Activated naive CD4-positive, alpha-beta T cell treated with anti-CD3 and anti-CD28 coated beads for 36 hours (primary cell): ENCODE measurements around the gene CACNA2D2. TPM values are rescaled to one million over a fixed set of nuclear protein-coding genes. Genes with fewer than 3 reads are reported as not detected.

ENCODE experiments used
- CTCF ChIA-PET: fragments of 350-600 bp; sonication (Branson Sonifier 250); formaldehyde crosslinking; loops from one replicate; lab custom pipeline; 2021; ENCODE audit warnings: antibody characterized with exemption; lab: Charles Lee
- DNase-seq: peaks from one replicate; pipeline ENCODE4 v3.0.0-alpha.2; 2020
- H3K27ac Mint-ChIP-seq: one replicate; pipeline ENCODE4 v1.8.0; 2021; ENCODE audit warnings: mild to moderate bottlenecking, mixed read lengths
- H3K27me3 Mint-ChIP-seq: one replicate; pipeline ENCODE4 v1.8.0; 2021; ENCODE audit warnings: low read depth, mixed read lengths
- H3K36me3 Mint-ChIP-seq: one replicate; pipeline ENCODE4 v1.8.0; 2021; ENCODE audit warnings: low read depth, mixed read lengths
- H3K4me1 Mint-ChIP-seq: one replicate; pipeline ENCODE4 v1.8.0; 2021; ENCODE audit warnings: low read depth, mixed read lengths
- H3K4me3 Mint-ChIP-seq: one replicate; pipeline ENCODE4 v1.8.0; 2021; ENCODE audit warnings: mild to moderate bottlenecking, moderate library complexity, mixed read lengths
- H3K9me3 Mint-ChIP-seq: one replicate; pipeline ENCODE4 v1.8.0; 2021; ENCODE audit warnings: mixed read lengths
- intact Hi-C: fragments of 100-400 bp; cut with micrococcal nuclease; formaldehyde crosslinking; loops from one replicate; pipeline ENCODE4 v1.15.1; 2023
- total RNA-seq, 2 experiments: library from RNA; stranded (reverse); gene quantifications; one replicate each; pipeline ENCODE4 v1.2.3, GENCODE V29; 2021

The CACNA2D2 gene
- total RNA-seq, 2 experiments from 2014 or later = 0.89 to 0.95 TPM

DNA sequence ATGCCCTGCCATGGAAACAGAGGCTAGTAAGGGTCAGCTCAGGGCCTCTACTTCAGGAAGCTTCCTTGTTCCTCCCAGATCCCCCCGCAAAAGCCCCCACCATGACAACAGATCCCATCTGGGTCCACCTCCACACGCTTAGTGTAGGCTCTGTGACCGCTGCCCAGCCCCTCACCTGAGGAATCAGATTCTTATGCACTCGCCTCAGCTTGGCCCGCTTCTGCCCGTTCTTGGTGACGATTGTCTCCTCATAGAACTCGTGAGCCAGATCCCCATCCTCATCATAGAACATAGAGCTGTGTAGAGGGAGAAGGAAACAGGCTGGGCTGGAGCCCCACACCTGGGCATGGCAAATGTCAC, 177.3 kb downstream of the CACNA2D2 start:
- peaks cover 9% of the 10 kb centered on the region for H3K36me3 Mint-ChIP-seq
- H3K27ac Mint-ChIP-seq = no peak overlapping the region
- CTCF ChIA-PET = interaction anchor here (0.8 to 5.7 kb wide), 2 partner anchors 11 to 29 kb away, joined by 3 to 31 read pairs; no protein-coding TSS in a partner anchor
- H3K4me3 Mint-ChIP-seq = peak overlapping the region; percentile 34
- H3K27me3 Mint-ChIP-seq = no peaks in the 10 kb centered on the region
- H3K4me1 Mint-ChIP-seq = peaks cover 17% of the 10 kb centered on the region
- intact Hi-C loops = no loop called here
- H3K9me3 Mint-ChIP-seq = no peaks in the 10 kb centered on the region
- DNase-seq = no peak

DNA sequence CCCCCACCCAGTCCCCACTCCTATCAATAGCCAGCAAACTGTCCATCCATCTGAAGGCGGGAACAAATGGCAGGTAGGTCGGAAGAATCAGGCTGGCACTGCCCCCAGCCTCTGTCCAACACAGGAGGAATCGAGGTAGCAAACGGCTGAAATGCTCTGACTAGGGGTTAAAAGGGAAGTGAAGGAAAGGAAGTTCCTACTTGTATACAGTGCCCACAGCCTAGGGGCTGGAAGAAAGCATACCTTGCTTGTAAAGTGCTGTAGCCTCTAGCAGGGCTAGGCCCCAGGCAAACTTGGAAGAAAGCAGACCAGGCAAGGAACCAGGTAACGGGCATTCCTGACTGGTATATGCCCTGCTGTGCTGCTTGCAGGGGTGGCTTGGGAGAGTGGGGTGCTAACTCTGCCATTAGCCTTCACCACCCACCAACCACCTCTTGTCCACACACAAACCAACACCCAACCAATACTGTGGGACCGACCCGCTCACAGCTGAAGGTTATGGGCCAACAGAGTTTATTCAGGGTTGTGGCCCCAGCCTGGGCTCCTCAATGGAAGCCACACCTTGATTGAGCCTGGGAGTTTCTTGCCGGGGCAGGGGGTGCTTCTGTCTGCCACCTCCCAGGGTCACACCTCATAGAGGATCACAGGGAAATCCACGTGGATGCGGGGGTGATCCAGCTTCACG, 177.8 kb downstream of the CACNA2D2 start:
- CTCF ChIA-PET = interaction anchor here (0.8 to 5.7 kb wide), 4 partner anchors 8 to 33 kb away, joined by 3 to 31 read pairs (median 14); partner anchors contain the start of gene IFRD2
- peaks cover 18% of the 10 kb centered on the region for H3K4me1 Mint-ChIP-seq
- intact Hi-C loops = no loop called here
- DNase-seq = no peak
- H3K36me3 Mint-ChIP-seq = peaks cover 4% of the 10 kb centered on the region
- H3K27ac Mint-ChIP-seq = no peak overlapping the region
- H3K9me3 Mint-ChIP-seq = no peaks in the 10 kb centered on the region
- no peak overlapping the region for H3K4me3 Mint-ChIP-seq
- H3K27me3 Mint-ChIP-seq = no peaks in the 10 kb centered on the region

DNA sequence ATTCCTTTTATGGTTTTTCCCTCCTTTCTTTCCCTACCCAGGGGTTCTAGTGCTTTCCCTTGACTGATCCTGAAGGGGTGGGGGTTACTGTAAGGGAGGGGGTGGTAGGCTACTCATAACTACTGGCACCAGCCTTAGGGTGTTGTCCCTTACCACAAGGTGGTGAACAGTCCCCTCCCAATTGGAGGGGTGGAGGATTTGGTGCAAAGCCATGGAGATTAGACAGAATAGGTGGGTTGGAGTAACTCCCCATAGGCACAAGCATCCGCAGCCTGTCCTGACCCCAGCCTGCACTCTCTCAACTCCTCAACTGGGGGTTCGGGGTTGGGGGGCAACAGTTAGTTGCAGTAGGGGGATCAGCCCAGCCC, 178.3 kb downstream of the CACNA2D2 start:
- intact Hi-C loops = no loop called here
- H3K9me3 Mint-ChIP-seq = no peaks in the 10 kb centered on the region
- DNase-seq = no peak
- H3K4me1 Mint-ChIP-seq = peaks cover 23% of the 10 kb centered on the region
- no peaks in the 10 kb centered on the region for H3K27me3 Mint-ChIP-seq
- no peak overlapping the region for H3K27ac Mint-ChIP-seq
- H3K4me3 Mint-ChIP-seq = no peak overlapping the region
- CTCF ChIA-PET = interaction anchor here (1.1 to 5.7 kb wide), 9 partner anchors 9 to 130 kb away, joined by 3 to 31 read pairs (median 12); partner anchors contain the start of genes HYAL3, IFRD2 and NAA80
- peaks cover 4% of the 10 kb centered on the region for H3K36me3 Mint-ChIP-seq

DNA sequence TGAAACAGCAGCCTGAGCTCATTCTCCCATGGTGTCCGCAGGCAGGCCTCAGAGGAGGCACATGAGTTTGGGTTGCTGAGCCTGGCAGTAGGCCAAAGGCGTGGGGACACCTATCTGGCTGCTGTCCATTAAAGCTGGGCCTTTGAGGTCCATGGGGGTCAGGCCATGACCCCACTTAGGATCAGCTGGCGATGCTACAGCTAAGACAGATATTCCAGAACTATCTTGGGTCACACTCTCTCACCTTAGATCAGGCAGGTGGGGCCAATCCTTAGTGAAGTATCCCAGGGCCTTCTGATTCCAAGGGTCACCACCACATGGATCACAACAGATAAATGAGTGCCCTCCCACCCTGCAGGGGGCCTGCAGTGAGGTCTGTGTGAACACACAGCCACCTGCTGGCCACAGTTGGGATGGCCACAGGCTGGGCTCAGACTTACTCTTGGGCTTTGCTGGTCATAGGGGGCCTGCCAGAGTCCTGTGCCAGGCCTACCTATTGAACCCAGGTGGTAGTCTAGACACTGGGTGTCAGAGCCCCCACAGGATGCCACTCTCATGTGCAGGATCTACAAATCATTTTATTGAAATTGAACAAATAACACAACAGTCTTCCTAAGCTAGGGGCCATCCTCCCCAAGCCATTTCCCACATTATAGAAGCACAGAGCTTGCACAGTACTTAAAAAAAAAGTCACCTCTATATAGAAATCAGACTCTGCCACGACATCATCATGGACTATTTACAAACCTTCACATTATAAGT, 178.9 kb downstream of the CACNA2D2 start:
- Mint-ChIP-seq H3K27me3 (no peaks in the 10 kb centered on the region), H3K36me3 (peaks cover 2% of the 10 kb centered on the region), H3K4me1 (peaks cover 27% of the 10 kb centered on the region), H3K9me3 (no peaks in the 10 kb centered on the region), H3K27ac (no peak overlapping the region), H3K4me3 (no peak overlapping the region)
- intact Hi-C loops = loop anchor here (1.0 to 5.0 kb wide), 2 partner anchors 50 to 132 kb away; partner anchors contain the start of gene GNAT1
- CTCF ChIA-PET = interaction anchor here (0.7 to 5.7 kb wide), 12 partner anchors 9 to 130 kb away, joined by 3 to 31 read pairs (median 4); partner anchors contain the start of genes HYAL1, HYAL3, IFRD2 and NAA80
- DNase-seq = peak; percentile 59

DNA sequence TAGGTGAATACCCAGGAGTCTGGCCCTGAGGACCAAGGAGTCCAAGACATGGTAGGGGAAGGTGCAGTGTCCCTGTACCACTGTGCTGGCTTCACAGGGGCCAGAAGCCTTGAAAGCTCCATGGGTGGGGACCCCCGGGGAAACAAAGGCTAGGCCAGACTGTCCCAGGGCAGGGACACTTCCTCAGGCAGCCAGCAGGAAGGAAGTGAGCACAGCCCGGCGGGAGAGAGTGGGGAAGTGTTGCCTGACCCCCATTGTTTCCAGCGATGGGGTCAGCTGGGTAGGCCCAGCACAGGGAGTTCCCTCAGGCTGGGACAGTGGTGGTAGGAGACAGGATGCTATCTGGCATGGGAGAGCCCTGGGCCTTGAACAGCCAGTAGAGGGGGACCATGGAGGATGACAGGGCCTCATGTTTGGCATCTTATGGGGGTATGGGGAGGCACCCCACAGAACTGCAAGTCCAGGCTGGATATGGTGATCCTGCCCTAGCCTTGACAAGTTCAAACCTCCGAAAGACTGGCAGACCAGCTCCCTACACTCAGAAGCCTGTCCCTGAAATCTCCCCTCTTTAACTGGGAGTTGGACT, 179.7 kb downstream of the CACNA2D2 start:
- intact Hi-C loops = loop anchor here (1.0 to 5.0 kb wide), 2 partner anchors 49 to 131 kb away; partner anchors contain the start of gene GNAT1
- Mint-ChIP-seq H3K4me1 (peaks cover 33% of the 10 kb centered on the region), H3K4me3 (no peak overlapping the region), H3K9me3 (no peaks in the 10 kb centered on the region), H3K27me3 (no peaks in the 10 kb centered on the region), H3K27ac (peak overlapping the region; percentile 30), H3K36me3 (no peaks in the 10 kb centered on the region)
- CTCF ChIA-PET = interaction anchor here (0.7 to 5.7 kb wide), 11 partner anchors 9 to 60 kb away, joined by 3 to 31 read pairs (median 5); partner anchors contain the start of genes HYAL1, HYAL3, IFRD2 and NAA80
- no peak for DNase-seq

DNA sequence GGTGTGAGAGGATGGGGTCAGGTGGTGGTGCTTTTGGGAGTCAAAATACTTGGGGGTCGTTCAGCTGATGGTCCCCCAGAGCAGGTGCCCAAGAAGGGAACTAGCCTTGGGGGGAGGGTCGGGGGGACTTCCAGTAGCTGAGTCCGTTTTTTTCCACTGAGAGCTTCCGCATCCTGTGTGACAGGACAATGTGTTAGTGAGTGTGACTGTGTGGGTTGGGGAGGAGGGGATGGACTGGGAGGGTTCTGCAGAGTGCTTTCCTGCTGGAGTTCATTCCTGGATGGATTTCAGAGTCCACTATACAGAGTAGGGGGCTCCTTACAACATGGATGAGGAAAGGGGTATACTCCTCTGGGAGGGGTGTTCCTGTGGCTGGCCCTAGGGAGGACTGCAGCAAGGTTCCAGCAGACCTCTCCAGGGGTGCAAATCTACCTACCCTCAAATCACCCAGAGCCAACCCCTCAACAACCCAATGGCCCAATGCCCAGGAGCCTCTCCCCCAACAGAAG, 180.3 kb downstream of the CACNA2D2 start:
- intact Hi-C loops = loop anchor here (5.0 kb wide), 1 partner anchor 131 kb away; the partner anchor contains the start of gene GNAT1
- Mint-ChIP-seq H3K36me3 (no peaks in the 10 kb centered on the region), H3K27ac (peak overlapping the region; percentile 30), H3K4me3 (no peak overlapping the region), H3K9me3 (no peaks in the 10 kb centered on the region), H3K4me1 (peaks cover 37% of the 10 kb centered on the region), H3K27me3 (no peaks in the 10 kb centered on the region)
- CTCF ChIA-PET = interaction anchor here (1.6 to 5.7 kb wide), 6 partner anchors 8 to 31 kb away, joined by 4 to 31 read pairs (median 14); partner anchors contain the start of genes HYAL1, HYAL3, IFRD2 and NAA80
- DNase-seq = no peak

DNA sequence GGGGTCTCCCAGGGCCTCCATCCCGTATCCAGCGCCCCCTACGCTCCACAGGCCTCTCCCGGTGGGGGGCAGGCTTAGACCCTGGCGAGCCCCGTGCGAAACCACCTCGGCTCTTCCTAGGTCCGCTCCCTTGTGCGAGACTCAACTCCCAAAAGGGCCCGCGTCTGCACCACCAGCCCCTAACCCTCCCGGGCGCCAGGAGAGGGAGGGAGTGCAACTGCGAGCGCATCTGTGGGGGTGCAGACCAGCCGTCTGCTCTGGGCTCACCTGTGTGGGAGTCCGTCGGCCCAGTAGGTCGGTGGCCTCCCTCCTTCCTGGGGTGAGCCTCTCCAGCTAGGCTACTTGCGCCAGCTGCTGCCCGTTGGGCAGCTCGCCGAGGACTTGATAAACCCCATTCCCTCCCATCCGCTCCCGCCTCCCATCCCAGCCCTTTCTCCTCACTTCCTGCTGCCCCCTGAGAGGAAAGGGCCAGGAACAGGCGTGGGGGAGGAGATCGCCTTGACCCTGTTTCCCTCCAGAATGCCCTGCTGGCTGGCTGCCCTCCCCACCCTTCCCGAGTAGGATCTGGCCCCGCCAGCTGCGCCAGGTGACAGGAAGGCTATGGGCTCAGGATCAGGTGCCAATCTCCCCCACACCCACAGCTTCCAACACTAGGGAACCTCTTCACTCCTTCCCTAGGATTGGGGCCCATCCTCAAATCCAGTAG, 180.9 kb downstream of the CACNA2D2 start, which contains the start of gene HYAL2:
Gene HYAL2, minus strand, starts transcription at position 360 of the 706 bp plus-strand sequence. CDS start 2,256 bp downstream, outside the sequence.
- Mint-ChIP-seq H3K4me3 (peak within 1 kb of the TSS; percentile 73), H3K4me1 (peaks cover 37% of the 10 kb centered on the region), H3K27ac (peak within 1 kb of the TSS; percentile 80), H3K36me3 (no peaks in the 10 kb centered on the region), H3K9me3 (no peaks in the 10 kb centered on the region), H3K27me3 (no peaks in the 10 kb centered on the region)
- intact Hi-C loops = loop anchor here (5.0 kb wide), 1 partner anchor 130 kb away; the partner anchor contains the start of gene GNAT1
- CTCF ChIA-PET = interaction anchor here (1.6 to 5.7 kb wide), 7 partner anchors 8 to 64 kb away, joined by 3 to 31 read pairs (median 13); partner anchors contain the start of genes HYAL1, HYAL3, IFRD2 and NAA80
- no peak for DNase-seq

DNA sequence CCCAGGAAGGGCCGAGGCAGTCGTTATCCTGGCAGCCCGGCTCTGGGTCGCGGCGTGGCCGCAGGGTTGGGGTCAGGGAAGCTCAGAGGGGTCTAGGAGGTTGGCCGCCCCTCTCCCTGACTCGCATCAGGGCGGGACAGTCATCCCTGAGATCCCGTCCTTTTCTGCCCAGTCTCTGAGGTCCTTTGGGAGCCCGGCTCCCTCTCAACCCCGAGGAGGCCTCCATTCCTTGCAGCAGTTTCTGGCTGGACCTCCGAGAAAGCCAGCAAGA, 181.4 kb downstream of the CACNA2D2 start:
- DNase-seq = no peak
- Mint-ChIP-seq H3K27me3 (no peaks in the 10 kb centered on the region), H3K27ac (no peak overlapping the region), H3K9me3 (no peaks in the 10 kb centered on the region), H3K4me1 (peaks cover 38% of the 10 kb centered on the region), H3K4me3 (no peak overlapping the region), H3K36me3 (no peaks in the 10 kb centered on the region)
- CTCF ChIA-PET = interaction anchor here (0.6 to 5.7 kb wide), 5 partner anchors 15 to 64 kb away, joined by 3 to 31 read pairs (median 3); partner anchors contain the start of genes HYAL3 and NAA80
- intact Hi-C loops = loop anchor here (5.0 kb wide), 1 partner anchor 130 kb away; the partner anchor contains the start of gene GNAT1

DNA sequence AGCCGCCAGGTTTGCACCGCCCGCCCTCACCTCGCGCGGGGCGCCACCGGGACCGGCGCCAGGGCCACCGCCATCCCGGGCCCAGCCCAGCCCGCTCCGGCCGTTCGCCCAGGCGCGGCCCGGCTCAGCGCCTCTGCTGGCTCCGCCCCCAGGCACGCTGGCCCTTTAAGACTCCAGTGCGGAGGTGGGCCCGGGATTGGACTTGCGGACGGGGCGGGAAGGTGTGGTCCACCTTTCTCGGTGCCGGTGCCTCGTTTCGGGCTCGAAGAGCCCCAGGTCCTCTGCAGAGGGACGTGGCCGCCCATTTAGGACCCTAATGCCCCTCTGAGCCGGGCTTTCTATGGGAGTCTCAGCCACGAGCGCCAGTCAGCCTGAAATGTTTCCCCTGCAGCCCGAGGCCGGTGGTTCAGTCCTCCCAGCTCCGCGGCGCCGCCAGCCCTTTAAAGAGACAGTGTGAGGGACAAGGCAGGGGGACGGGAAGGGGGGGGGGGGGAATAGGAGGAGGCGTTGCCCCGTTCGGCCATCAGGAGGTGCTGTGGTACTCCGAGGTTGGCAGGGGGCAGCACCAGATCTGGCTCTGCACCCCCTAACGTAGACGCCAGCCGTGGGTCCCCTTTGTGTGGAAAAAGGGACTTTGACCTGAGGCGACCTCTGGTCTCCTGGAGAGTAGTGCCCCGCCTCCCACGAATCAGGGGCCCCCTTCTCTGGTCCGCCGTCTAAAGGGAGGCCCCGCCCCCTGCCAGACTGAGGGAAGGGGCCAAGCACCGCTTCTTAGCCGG, 181.9 kb downstream of the CACNA2D2 start:
- no peaks in the 10 kb centered on the region for H3K9me3 Mint-ChIP-seq
- CTCF ChIA-PET = interaction anchor here (0.6 to 5.7 kb wide), 7 partner anchors 16 to 125 kb away, joined by 3 to 31 read pairs (median 3); partner anchors contain the start of genes HYAL3 and NAA80
- intact Hi-C loops = loop anchor here (1.0 to 5.0 kb wide), 4 partner anchors 22 to 129 kb away; partner anchors contain the start of genes GNAT1, HYAL3, IFRD2 and NAA80
- H3K27ac Mint-ChIP-seq = peak overlapping the region; percentile 80
- no peaks in the 10 kb centered on the region for H3K27me3 Mint-ChIP-seq
- peak overlapping the region; percentile 86 for H3K4me3 Mint-ChIP-seq
- no peaks in the 10 kb centered on the region for H3K36me3 Mint-ChIP-seq
- peaks cover 38% of the 10 kb centered on the region for H3K4me1 Mint-ChIP-seq
- DNase-seq = peak; percentile 83

DNA sequence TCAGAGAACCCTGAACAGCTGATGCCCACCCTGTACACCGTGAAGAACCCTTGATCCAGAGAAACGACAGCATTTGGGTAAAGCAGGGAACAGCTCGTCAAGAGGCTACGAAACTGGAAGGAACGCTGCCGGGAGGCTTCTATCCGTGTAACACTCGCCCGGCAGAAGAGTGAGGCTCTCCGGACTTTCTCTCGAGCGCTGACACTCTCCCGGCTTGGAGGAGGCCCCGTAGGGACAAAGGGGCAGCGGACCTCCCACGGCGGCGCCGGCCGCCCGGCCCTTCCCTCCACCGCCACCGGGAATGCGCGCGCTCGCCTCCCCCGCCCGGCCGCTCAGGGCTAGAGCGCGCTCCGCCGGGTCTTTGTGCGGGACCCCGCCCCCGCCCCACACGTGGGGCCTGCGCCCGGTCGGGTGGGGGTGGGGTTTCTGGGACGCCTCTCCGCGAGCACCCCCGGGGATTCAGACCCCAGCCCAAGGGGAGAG, 182.5 kb downstream of the CACNA2D2 start:
- Mint-ChIP-seq H3K27me3 (no peaks in the 10 kb centered on the region), H3K4me1 (peaks cover 39% of the 10 kb centered on the region), H3K4me3 (peak overlapping the region; percentile 86), H3K27ac (no peak overlapping the region), H3K9me3 (no peaks in the 10 kb centered on the region), H3K36me3 (no peaks in the 10 kb centered on the region)
- CTCF ChIA-PET = interaction anchor here (0.6 to 5.7 kb wide), 8 partner anchors 11 to 125 kb away, joined by 3 to 31 read pairs (median 3); partner anchors contain the start of genes HYAL3 and NAA80
- DNase-seq = peak; percentile 51
- intact Hi-C loops = loop anchor here (1.0 to 5.0 kb wide), 4 partner anchors 22 to 129 kb away; partner anchors contain the start of genes GNAT1, HYAL3, IFRD2 and NAA80
